GM19238 (cell line): ENCODE data around the gene DCDC2.
"Not testable (repeated sequence)": the region's sequence is repeated elsewhere in the genome, so short reads cannot be mapped to it uniquely, and the experiment has no call there.

Experiments
- DNase-seq: peaks from one replicate; pipeline ENCODE4 v3.0.0; 2011; ENCODE audit warnings: low spot score; ENCODE audit not compliant: insufficient read length

DCDC2 gene

GRCh38 chr6:24272553-24272952, 85.3 kb downstream of the DCDC2 start:
- no peak for DNase-seq

GRCh38 chr6:24272148-24272547, 85.7 kb downstream of the DCDC2 start:
- no peak for DNase-seq

- DNase-seq = no peak
Measured at GRCh38 chr6:24270011-24270410, 87.8 kb downstream of the DCDC2 start.

- not testable (repeated sequence) for DNase-seq
Measured at GRCh38 chr6:24258214-24258613, 99.6 kb downstream of the DCDC2 start.

GRCh38 chr6:24257282-24257681, 100.6 kb downstream of the DCDC2 start:
- DNase-seq = no peak

- no peak for DNase-seq
Measured at GRCh38 chr6:24255676-24256075, 102.2 kb downstream of the DCDC2 start.

- no peak for DNase-seq
Measured at GRCh38 chr6:24253360-24253759, 104.5 kb downstream of the DCDC2 start.

GRCh38 chr6:24252280-24252679, 105.6 kb downstream of the DCDC2 start:
- no peak for DNase-seq

- DNase-seq = no peak
Measured at GRCh38 chr6:24251339-24251738, 106.5 kb downstream of the DCDC2 start.

GRCh38 chr6:24249926-24250325, 107.9 kb downstream of the DCDC2 start:
- DNase-seq = no peak

- no peak for DNase-seq
Measured at GRCh38 chr6:24245275-24245674, 112.6 kb downstream of the DCDC2 start.

- DNase-seq = no peak
Measured at GRCh38 chr6:24242924-24243323, 114.9 kb downstream of the DCDC2 start.

GRCh38 chr6:24241779-24242178, 116.1 kb downstream of the DCDC2 start:
- DNase-seq = not testable (repeated sequence)

GRCh38 chr6:24240943-24241342, 116.9 kb downstream of the DCDC2 start:
- DNase-seq = no peak

GRCh38 chr6:24240380-24240928, 117.4 kb downstream of the DCDC2 start:
- no peak for DNase-seq

GRCh38 chr6:24238700-24239099, 119.2 kb downstream of the DCDC2 start:
- no peak for DNase-seq

- not testable (repeated sequence) for DNase-seq
Measured at GRCh38 chr6:24236779-24237178, 121.1 kb downstream of the DCDC2 start.

GRCh38 chr6:24233813-24234442, 123.9 kb downstream of the DCDC2 start:
- DNase-seq = no peak

GRCh38 chr6:24231438-24231977, 126.4 kb downstream of the DCDC2 start:
- no peak for DNase-seq

- no peak for DNase-seq
Measured at GRCh38 chr6:24229696-24230405, 128.0 kb downstream of the DCDC2 start.

GRCh38 chr6:24228681-24229255, 129.1 kb downstream of the DCDC2 start:
- DNase-seq = no peak

GRCh38 chr6:24228123-24228522, 129.7 kb downstream of the DCDC2 start:
- DNase-seq = no peak
